Measurements from ENCODE around the gene CYP26B1. TPM values are rescaled to one million over a fixed set of nuclear protein-coding genes. Genes with fewer than 3 reads are reported as not detected.
A peak's percentile ranks its signal among the peaks of the same experiment; 100 is the strongest.

Gene CYP26B1
- polyA plus RNA-seq, 10 donors = 11.8 to 17.4 (median 14.3) TPM

- DNase-seq = no peak
Observed at GRCh38 chr2:72155737-72156136, 8.1 kb upstream of the CYP26B1 start.

- no peak for DNase-seq
Observed at GRCh38 chr2:72155151-72155550, 7.5 kb upstream of the CYP26B1 start.

GRCh38 chr2:72154386-72154975, 6.8 kb upstream of the CYP26B1 start:
- DNase-seq = no peak

- DNase-seq = no peak
Observed at GRCh38 chr2:72153924-72154323, 6.3 kb upstream of the CYP26B1 start.

- DNase-seq = no peak
Observed at GRCh38 chr2:72153026-72153791, 5.5 kb upstream of the CYP26B1 start.

- no peak for DNase-seq
Observed at GRCh38 chr2:72150861-72151356, 3.2 kb upstream of the CYP26B1 start.

GRCh38 chr2:72150157-72150860, 2.6 kb upstream of the CYP26B1 start:
- DNase-seq = peak; percentile 82 to 94 (median 87)

- no peak for DNase-seq
Observed at GRCh38 chr2:72149556-72150156, 2.0 kb upstream of the CYP26B1 start.

GRCh38 chr2:72148837-72149555, 1.3 kb upstream of the CYP26B1 start:
- peak; percentile 53 to 87 (median 75) for DNase-seq

- DNase-seq = peak in 1 of 3 donors; percentile 50
Observed at GRCh38 chr2:72148003-72148836, 558 bp upstream of the CYP26B1 start.

- peak in 1 of 3 donors; percentile 56 for DNase-seq
Observed at GRCh38 chr2:72146347-72147302, 1.0 kb downstream of the CYP26B1 start.

- no peak for DNase-seq
Observed at GRCh38 chr2:72145658-72146329, 1.9 kb downstream of the CYP26B1 start.

GRCh38 chr2:72145289-72145657, 2.4 kb downstream of the CYP26B1 start:
- DNase-seq = peak; percentile 41 to 93 (median 80)

GRCh38 chr2:72144632-72145288, 2.9 kb downstream of the CYP26B1 start:
- peak; percentile 41 to 82 (median 71) for DNase-seq

- no peak for DNase-seq
Observed at GRCh38 chr2:72144274-72144631, 3.4 kb downstream of the CYP26B1 start.

- peak; percentile 35 to 87 (median 57) for DNase-seq
Observed at GRCh38 chr2:72143441-72144273, 4.0 kb downstream of the CYP26B1 start.
